ENCODE measurements around the gene KATNIP.

KATNIP gene

DNA sequence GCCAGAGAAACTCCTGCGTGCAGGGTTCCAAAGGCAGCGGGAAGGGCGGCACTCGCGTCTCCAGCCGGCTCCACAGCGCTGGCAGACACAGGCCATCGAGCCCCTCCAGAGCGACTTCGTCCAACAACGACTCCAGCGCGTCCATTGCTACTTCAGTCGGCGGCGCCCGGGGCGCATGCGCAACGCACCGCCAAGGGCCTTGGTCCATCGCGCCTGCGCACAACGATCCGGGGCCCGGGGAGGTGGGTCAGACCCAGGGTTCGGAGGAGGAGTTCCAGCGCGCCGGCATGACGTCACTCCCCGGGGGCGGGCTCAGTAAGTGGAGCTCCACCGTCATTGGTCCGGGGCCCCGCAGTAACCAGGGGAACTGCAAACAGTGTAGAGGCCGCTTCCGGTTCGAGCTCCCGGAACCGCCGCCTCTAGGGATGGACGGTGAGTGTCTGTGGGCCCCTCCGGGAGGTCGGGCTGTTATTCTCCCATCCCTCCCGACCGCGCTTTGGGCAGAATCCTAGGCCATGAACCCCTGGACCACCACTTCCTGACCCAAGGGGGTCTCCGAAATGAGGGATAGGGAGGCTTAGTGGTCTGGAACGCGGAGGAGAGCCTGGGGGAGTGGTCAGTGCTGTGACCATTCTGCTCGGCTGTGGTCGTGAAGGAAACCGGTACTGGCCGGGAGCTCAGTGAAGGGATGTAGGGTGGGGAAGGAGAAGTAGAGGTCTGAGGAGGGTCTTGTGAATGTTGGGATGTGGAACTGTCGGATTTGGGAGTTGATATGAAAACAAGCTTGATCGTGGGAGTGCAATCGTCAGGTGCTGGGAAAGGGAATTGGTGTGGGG lies at the start of gene KATNIP, which contains the start of gene GTF3C1:
Gene KATNIP, plus strand, starts transcription at position 399 of the 836 bp plus-strand sequence. Its CDS starts 27 bp downstream, at position 426.
Gene GTF3C1, minus strand, starts transcription at position 168 of the 836 bp plus-strand sequence. Its CDS starts 23 bp downstream, at position 145.
- peak; percentile 100 for DNase-seq
- intact Hi-C loops (cut with DNase I), result no loop called here

GRCh38 chr16:27500801-27501200 lies 49.1 kb upstream of the KATNIP start:
- DNase-seq, result peak in 2 of 10 donors; percentile 26 to 42

GRCh38 chr16:27503662-27504061 lies 46.3 kb upstream of the KATNIP start:
- DNase-seq, result peak in 1 of 10 donors; percentile 59
- intact Hi-C loops (cut with DNase I), result no loop called here

More at GRCh38 chr16:27500801-27501200, 49.1 kb upstream of the KATNIP start:
- intact Hi-C loops (cut with DNase I), result no loop called here

GRCh38 chr16:27505297-27506236 lies 44.4 kb upstream of the KATNIP start:
- DNase-seq, result peak in 2 of 10 donors; percentile 67 to 85

DNA sequence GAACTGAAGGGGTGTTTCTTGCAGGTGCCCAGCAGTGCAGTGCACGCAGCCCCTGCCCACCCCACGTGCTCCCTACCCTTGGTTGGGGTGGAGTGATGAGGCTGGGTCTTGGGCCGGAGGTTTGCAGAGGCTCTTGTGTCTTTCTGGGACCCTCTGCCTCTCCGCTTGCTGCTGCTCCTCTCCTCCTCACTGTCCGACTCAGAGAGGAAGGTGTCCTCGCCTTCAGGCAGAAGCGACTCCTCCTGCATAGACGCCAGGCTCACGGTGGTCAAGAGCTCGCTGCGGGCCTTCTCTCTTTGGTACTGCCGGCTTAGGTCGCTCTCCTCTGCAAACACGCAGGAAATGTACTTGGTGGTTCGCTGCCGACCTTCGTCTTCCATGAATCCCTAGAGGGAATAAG lies 43.2 kb upstream of the KATNIP start:
- intact Hi-C loops (cut with DNase I), result no loop called here
- peak in 2 of 10 donors; percentile 56 to 60 for DNase-seq

More at GRCh38 chr16:27505297-27506236, 44.4 kb upstream of the KATNIP start:
- intact Hi-C loops (cut with DNase I), result no loop called here

DNA sequence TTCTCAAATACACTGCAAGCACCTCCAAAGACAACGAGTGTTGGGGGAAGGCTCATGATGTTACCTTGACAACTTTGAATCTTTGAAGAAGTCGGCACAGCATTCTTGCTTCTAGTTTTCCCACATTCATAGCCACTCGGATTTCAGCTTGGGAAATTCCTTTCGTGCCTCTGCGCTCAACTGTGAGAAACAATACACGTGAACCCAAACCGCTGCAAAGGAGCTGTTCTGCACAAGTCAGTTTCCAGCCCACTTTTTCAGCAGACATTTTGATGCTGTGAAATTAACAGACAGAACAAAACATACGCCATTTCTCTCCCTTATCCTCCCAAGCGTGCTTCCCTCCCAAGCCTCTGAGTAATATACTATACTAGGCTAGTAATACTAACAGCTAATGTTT lies 41.5 kb upstream of the KATNIP start:
- intact Hi-C loops (cut with DNase I), result no loop called here
- no peak for DNase-seq

DNA sequence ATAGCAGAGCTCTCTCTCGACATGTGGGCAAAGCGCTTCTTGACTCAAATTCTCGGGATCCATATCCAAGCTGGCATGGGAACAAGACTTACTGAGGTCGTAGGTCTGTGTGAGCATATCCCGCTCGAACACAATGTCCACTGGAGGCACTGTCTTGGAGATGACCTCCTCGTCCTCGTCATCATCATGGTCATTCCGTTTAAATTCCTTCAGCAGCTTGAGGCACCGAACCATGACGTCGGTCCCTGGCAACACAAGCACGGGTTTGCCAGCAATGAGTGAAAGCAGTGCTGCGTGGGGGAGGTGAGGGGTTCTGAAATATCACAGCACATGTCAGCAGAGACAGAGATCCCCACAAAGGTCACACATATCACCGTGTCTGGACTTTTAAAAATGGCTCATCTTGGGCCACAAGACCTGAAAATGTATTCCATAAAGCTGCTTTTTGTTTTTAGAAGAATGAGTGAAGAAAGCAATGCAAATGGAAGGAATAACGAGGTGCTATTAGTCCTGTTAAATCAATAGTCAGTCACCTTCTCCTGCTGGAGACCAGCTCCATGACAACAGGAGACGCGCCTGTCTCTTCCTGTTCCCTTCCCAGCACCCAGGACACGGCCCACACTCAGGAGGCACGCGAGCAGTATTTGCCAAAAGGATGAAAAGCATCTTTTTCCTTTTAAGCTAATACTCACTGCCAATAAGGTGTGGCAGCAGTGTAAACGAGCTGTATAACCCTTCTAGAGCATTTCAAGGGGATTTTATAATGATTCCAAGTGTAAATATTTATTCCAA lies 38.1 kb upstream of the KATNIP start:
- DNase-seq, result peak in 2 of 10 donors; percentile 32 to 79
- intact Hi-C loops (cut with DNase I), result no loop called here

DNA sequence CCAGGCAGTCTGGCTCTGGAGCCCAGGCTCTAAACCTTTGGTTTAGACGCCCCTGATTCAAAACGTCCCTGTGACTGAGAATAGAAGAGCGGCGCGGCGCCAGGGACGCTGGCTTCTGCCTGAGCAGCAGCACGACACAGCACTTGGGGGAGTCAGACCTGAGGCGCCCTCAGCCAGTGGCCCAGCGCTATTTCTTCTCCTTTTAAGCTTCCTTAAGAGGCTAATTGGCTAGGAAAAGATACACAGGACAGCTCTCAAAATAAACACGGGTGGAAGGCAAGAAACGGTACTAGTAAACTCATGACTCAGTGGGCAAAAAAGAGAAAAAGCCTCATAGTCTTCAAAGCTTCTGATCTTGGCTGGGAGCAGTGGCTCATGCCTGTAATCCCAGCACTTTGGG lies 35.1 kb upstream of the KATNIP start:
- peak in 6 of 10 donors; percentile 19 to 90 (median 67) for DNase-seq

DNA sequence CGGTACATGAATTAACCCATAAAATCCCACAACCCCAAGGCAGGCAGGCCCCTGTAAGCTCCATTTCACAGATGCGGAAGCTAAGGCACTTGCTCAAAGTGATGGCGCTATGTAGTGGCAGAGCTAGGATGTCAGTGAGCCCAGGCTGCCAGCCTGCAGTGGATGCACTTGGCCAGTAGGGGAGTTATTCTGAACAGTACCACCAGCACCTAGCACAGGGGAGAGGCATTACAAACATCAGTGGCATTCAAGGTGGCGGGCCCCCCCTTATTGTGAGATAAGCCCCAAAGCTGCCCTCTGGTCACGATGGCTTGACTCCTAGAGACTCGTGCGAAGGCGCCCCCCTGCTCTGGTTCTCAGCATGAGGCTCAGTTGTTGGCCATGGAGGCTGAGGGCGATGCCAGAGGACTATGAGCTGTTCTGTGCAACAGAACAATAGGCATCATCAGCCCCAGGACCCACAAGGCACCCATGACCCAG lies 34.0 kb upstream of the KATNIP start:
- peak in 3 of 10 donors; percentile 23 to 85 (median 32) for DNase-seq

More for the DNA sequence above, 35.1 kb upstream of the KATNIP start:
- intact Hi-C loops (cut with DNase I), result no loop called here

DNA sequence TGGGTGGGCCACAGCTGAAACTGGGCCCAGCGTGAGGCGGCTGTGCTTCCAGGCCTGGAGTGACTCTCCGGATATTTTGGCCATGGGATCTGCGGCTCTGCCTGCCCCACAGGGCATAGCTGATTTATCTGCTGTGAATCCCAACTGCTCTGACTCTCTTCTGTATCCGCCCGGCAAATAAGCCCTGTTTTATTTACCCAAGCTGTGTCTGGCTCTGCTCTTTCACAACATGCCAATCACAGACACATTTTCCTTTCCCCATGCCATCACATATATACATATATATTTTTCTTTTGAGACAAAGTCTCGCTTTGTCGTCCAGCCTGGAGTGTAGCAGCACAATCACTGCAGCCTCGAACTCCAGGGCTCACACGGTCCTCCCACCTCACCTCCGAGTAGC lies 33.6 kb upstream of the KATNIP start:
- DNase-seq, result no peak
- intact Hi-C loops (cut with DNase I), result no loop called here

More for the DNA sequence above, 34.0 kb upstream of the KATNIP start:
- intact Hi-C loops (cut with DNase I), result no loop called here

GRCh38 chr16:27517664-27518063 lies 32.3 kb upstream of the KATNIP start:
- intact Hi-C loops (cut with DNase I), result no loop called here
- no peak for DNase-seq

DNA sequence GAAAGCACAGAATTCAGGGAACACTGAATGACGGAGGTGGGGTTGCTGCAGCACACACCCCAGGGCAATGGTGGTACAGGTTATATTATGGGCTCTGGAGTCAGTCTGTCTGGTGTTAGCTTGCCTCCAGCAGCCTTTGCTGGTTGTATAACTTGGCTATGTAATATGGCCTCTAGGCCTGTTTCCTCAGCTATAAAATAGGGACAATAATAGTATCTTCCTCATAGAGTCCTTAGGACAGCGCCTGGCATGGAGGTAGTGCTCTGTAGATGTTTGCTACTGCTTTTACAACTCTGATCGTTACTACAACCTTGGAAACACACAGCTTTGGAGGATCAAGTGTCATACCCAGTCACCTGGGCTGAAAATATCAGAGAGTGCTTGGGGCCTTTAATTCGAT lies 31.7 kb upstream of the KATNIP start:
- intact Hi-C loops (cut with DNase I), result no loop called here
- no peak for DNase-seq

- intact Hi-C loops (cut with DNase I), result no loop called here
- DNase-seq, result no peak
These were observed 28.8 kb upstream of the KATNIP start for GRCh38 chr16:27520982-27521673.

- no peak for DNase-seq
- intact Hi-C loops (cut with DNase I), result no loop called here
These were observed 27.7 kb upstream of the KATNIP start for GRCh38 chr16:27522173-27522707.

- peak in 3 of 10 donors; percentile 21 to 37 (median 27) for DNase-seq
- intact Hi-C loops (cut with DNase I), result no loop called here
These were observed 23.8 kb upstream of the KATNIP start for GRCh38 chr16:27526180-27526579.

DNA sequence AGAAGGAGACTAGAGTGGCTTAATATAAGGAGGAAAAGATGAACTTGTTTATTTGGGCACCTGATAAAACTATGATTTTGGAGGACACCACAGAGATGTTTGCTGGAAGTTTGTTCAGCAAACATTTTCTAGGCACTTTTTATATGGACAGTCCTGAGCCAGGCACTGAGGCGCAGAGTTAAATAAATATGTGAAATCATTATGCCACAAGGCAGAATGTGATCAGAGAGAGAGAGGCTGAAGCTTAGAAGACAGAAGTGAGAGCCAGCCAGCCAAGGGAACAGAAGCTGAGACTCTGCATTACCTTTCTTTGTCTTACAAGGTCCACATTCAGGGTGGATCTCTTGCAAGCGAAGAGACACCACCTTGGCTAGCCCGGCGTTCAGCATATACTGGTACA lies 21.6 kb upstream of the KATNIP start:
- DNase-seq, result no peak
- intact Hi-C loops (cut with DNase I), result no loop called here

DNA sequence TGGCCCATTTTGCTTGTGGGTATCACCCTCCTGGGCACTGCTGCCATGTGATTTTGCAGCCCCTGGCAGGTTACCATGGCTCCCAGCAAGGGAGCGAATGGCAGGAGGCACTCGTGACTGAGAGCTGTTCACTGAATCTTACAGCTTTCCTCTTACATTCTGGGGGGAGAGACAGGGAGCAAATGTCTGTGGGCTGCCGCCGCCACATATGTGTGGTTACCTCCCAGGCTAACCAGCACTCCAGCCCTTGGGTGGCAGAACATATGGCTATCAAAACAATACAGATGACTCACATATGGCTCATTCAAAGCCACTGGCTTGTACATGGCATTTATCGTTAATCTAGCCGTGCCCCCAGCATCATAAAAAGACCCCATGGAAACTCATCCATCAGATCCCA lies 20.0 kb upstream of the KATNIP start:
- intact Hi-C loops (cut with DNase I), result no loop called here
- DNase-seq, result peak in 9 of 10 donors; percentile 28 to 93 (median 53)

DNA sequence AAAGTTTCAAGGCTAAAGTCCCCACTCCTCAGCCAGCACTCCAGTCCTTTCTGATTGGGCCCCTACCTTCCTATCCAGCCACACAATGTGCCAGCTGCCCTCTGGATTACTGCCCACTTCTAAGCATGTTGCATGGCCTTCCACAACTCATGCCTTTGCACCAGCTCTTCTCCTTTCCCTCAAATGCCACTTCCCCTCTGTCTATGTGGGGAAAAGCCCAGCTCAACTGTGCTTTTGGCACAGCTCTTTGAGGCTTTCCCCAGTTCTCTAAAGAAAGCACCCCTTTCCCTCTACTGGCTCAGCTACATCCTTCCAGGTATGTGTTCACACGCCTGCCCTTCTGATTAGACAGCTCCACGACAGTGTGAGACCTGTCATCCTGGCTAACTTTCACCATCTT lies 18.8 kb upstream of the KATNIP start:
- intact Hi-C loops (cut with DNase I), result no loop called here
- DNase-seq, result no peak

Measured in posterior cingulate gyrus (tissue), 11 donors.